GM19372 (cell line): ENCODE measurements around the gene NR2F1-AS1.

ENCODE experiments used
- ATAC-seq: cut with Tn5 transposase; IDR thresholded peaks from one replicate; pipeline ENCODE4 v1.9.1; 2021; ENCODE audit warnings: mild to moderate bottlenecking, low read depth, moderate library complexity; ENCODE audit not compliant: unreplicated experiment

NR2F1-AS1 gene

GRCh38 chr5:93578813-93579691 lies 2.0 kb downstream of the NR2F1-AS1 start:
- no peak for ATAC-seq

- no peak for ATAC-seq
These were observed 2.9 kb downstream of the NR2F1-AS1 start for GRCh38 chr5:93577854-93578812.

- ATAC-seq: no peak
These were observed 3.8 kb downstream of the NR2F1-AS1 start for GRCh38 chr5:93576994-93577853.

- no peak for ATAC-seq
These were observed 5.3 kb downstream of the NR2F1-AS1 start for GRCh38 chr5:93575461-93576414.

- ATAC-seq: no peak
These were observed 6.3 kb downstream of the NR2F1-AS1 start for GRCh38 chr5:93574491-93575305.

- ATAC-seq: no peak
These were observed 7.4 kb downstream of the NR2F1-AS1 start for GRCh38 chr5:93573354-93574351.

GRCh38 chr5:93572608-93573353 lies 8.2 kb downstream of the NR2F1-AS1 start:
- no peak for ATAC-seq

GRCh38 chr5:93572101-93572607 lies 8.9 kb downstream of the NR2F1-AS1 start:
- no peak for ATAC-seq

GRCh38 chr5:93571114-93571949 lies 9.7 kb downstream of the NR2F1-AS1 start:
- ATAC-seq: no peak

GRCh38 chr5:93570294-93571113 lies 10.5 kb downstream of the NR2F1-AS1 start:
- no peak for ATAC-seq

- ATAC-seq: no peak
These were observed 11.5 kb downstream of the NR2F1-AS1 start for GRCh38 chr5:93569300-93570160.

- ATAC-seq: no peak
These were observed 13.6 kb downstream of the NR2F1-AS1 start for GRCh38 chr5:93567424-93567823.

- ATAC-seq: no peak
These were observed 14.9 kb downstream of the NR2F1-AS1 start for GRCh38 chr5:93566091-93566490.
